SK-N-MC (cell line): ENCODE results near the gene FTH1.

Source experiments
- EZH2 ChIP-seq: fragments of 200-600 bp; sonication (generic); IDR thresholded peaks from one replicate; pipeline ENCODE4 v1.6.1; 2017; ENCODE audit warnings: antibody characterized with exemption
- POLR2AphosphoS5 ChIP-seq: IDR thresholded peaks from 2 replicates; pipeline ENCODE4 v1.6.1; 2012; ENCODE audit warnings: mild to moderate bottlenecking, low read depth, low read length, borderline replicate concordance

- TF ChIP-seq POLR2AphosphoS5 (no peak), EZH2 (no peak)
These were observed 7.8 kb downstream of the FTH1 start for GRCh38 chr11:61959678-61960077.
